Right kidney (tissue), 1 donor: ENCODE results near the gene EFNA2.

Experiments used
- DNase-seq: peaks from one replicate; pipeline ENCODE4 v3.0.0-alpha.2; 2016

Gene EFNA2

DNA sequence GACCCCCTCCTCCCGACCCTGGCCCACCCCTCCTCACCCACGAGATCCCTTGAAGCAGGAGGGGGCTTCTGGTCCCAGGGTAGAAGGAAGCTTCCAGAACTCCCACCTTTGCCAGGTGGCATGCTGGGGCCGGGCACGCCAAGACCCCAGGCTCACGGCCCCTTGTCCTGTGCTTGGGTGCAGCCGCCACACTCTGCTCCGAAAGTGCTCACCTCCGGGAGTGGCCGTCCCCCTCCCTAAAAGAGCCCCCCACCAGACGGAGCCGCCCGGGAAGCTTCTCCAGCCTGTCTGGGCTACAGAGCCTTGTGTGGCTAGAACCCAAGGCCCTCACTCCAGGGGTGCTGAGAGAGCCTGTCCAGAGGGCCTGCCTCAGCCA, 1.8 kb upstream of the EFNA2 start:
- DNase-seq = no peak

DNA sequence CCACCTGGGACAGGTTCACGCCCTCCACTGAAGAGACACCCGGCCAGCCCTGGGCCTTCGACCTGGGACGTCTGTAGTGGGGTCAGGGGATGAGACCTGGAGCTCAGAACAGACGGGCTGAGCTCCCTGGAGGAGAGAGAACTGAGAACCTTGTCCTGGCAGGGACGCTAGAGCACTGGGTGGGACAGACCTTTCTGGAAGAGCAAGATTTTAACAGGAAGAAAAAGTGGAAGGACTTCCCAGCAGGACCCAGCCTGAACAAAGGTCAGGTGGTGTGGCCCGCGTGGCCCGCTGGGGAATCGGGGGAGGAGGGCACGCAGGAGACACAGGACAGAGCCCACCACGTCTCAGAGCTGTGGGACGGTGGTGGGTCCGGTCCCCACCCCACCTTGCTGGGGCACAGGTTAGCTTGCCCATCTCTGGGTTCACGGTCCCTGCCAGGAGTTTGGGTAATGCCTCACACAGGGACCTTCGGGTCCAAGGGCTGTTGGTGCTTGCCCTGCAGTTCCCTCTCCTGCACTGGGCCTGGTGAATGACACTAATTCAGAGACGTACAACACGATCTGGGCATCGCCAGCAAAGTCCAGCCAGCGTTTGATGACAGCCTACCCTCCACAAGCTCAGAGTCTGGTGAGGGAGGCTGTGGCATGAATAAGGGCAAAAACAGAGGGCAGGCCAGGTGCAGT, 1.2 kb upstream of the EFNA2 start:
- no peak for DNase-seq

DNA sequence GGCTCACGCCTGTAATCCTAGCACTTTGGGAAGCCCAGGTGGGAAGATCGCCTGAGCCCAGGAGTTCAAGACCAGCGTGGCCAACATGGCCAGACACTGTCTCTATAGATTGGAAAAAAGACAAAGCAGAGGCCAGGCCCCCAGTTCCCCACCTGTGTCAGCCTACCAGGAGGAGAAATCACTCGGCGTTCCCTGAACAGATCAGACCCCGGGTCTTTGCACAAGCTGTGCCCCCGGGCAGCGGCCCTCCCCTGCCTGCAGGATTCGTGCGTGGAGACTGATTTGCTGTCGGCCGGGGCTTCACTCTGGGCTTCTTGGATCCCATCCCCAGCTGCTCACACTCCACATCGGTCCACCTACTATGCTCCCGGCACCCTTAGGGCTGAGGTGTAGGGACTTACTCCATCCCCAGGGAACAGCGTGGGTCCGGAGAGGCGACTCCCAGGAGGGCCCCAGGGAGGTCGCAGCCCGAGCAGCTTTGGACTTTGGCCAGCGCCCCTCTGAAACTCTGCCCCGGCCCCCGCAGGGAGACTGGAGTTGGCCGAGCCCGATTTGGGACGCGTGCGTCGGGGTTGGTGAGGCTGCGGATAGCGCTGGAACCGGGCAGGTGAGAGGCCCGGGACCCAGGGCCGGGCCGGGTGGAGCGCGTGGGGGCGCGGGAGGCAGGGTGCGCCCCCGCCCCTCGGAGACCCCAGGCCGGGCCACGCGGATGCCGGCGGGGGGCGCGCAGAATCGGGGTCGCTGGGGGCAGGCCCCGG, 515 bp upstream of the EFNA2 start:
- DNase-seq = peak; percentile 56

DNA sequence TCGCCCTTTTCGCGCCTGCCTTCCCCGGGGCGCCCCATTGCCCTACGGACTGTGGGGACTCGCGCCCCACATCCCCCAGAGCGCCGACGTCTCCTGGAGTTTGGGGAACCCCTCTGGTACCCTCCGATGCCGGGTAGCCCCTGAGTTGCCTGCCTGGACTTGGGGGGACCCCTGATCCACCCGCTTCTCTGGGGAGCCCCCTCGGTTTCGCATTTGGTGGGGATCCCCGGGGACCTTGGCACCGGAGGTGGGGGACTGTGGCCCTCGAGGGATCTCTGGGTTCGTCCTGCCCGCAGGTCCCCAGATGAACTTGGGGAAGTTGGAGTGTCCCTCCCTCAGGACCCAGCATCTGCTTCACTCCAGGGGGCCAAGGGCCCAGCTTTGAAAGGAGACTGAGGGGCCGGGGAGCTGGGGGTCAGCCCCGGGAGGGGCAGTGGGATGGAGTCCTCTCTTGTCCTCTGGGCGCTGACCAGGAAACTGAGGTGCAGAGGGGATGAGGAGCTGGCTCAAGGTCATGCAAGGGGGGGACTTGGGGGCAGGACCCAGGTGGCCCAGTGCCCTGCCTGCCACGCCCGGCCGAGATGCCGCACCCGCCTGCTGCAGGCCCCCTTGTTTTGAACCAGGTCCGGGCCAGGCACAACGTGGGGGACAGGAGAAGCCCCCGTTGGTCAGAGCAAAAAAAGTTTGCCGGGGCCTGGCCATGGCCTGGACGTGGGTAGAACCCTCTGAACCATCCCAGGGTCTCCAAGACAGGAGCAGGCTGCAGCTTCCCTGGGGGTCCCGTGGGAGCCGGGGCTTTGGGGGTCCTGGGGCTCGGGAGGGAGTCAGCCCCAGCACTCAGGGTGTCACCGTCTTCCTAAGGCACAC, 1.0 kb downstream of the EFNA2 start:
- no peak for DNase-seq

DNA sequence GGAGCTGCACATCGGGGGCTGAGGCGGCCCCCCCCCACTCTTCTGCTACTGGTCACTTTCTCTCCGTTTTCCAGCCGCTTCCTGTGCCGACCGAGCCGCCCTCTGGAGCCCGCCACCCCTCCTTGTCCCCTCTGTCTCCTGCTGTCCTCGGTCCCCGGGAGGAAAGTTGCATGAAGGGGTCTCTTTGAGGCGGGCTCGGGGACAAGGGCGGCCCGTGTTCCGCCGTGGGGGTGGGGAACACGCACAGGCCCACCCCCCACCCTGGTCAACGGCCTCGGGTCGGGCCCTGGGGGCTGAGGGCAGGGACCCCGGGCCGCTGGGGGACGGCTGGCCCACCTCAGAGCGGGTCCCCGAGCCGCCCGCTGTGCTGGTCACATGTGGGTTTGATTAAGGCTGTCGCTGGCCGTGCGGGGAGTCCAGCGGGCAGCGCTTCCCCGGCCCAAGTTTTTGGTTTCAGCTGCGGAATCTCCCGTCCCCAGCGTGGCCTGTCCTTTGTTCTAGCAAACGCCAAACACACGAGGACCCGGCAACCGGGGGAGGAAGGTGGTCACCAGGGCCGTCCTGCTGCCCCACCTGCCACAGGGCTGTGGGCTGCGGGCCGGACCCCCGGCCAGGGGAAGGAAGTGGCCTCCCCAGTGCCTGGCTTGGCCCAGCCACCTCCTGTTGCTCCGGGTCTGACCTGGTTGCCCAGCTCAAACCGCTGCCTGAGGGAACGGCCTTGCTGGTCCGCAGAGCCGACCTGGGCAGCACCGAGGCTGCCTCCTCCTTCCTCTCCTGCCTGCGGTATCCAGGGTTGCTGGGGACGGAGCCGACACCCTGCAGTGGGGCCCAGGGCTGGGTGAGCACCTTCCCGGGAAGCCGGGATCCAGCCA, 1.9 kb downstream of the EFNA2 start:
- peak; percentile 60 for DNase-seq

DNA sequence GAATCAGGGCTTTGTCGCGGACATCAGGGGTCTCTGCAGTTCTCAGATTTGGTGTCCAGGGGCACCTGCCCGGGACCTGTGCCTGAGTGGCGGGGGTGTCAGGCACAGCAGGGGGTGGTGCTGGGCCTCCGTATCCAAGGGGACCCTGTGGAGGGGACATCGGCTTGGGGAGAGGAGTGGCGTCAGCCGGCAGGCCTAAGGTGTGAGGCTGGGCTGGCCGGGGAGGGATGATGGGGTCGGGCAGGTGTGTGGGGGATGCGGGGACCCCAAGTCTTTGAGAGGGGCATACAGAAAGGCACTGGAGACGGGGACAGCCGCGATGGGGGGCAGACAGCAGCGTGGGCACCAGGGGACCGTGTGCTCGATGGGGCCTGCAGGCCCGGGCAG, 2.5 kb downstream of the EFNA2 start:
- DNase-seq = no peak

DNA sequence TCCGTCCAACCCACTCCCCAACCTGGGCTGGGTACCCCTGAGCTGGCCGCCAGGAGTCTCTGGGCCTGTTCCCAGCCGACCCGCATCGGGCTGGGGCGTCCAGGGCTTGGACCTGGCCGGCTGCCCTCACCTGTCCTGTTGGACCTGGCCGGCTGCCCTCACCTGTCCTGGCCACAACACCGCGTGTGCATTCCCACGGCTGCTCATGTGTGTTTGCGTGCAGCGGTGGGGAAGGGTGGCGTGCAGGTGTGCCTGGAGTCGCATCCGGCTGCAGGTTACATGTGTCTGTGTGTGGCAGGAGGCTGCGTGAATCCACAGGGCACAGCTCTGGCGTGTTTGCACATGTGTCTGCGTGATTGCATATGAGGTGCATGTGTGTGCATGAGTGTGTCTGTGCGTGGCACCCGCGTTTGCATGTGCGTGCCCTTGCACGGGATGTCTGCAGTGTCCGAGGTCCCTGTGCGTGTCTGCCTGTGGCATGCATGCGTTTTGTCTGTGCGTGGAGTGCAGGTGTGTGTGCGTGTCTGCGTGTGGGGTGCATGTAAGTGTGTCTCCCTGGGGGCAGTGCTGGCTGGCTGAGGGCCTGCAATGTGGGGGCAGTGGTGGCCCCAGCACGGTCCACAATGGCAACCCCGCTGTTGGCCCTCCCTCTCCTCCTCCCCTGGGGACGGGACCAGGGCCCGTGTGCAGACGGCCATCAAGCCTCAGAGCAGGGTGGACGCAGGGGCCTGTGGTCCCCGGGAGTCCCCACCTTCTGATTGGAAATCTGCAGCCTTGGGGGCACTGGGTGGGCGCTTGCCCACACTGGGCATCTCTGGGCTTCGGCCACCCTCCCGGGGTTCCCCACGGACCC, 3.4 kb downstream of the EFNA2 start:
- no peak for DNase-seq

DNA sequence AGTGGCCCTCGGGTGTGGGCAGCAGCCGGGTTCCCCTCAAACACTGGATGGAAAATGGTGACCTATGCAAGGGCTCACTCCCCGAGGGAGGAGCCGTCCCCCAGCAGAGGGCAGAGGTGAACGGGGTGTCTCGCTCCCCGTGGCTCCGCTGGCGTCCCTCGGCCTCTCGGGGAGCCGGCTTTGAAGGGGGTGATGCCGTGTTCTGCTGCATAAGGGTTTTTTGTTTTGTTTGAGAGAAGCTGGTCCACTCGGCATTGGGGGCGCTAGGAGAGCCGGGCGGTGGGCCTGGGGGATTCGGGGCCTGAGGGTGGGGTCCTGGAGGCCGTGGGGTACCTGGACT, 4.0 kb downstream of the EFNA2 start:
- DNase-seq = no peak

DNA sequence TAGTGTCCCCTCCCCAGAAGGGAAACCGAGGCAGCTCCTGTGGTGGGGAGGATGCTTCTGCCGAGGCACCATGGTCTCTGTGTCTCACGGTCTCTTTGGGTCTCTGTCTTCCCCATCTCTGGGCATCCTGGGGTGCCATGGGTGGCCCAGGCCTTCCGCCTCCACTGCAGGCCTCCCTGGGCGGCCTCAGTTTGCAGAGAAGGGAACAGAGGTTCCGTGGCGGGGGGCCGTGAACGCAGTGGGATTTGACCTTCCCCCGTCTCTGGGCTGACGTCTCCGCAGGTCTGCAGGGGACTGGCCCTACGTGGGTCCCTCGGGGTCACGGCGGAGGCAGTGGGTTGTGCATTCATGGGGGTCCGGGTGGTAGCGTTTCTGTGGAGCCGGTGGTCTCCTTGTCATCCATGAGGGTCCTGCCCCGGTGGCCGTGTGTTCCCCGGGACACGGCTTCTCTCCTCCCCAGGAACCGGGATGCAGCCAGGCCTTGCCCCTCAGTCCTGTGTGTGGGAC, 4.6 kb downstream of the EFNA2 start:
- DNase-seq = no peak

DNA sequence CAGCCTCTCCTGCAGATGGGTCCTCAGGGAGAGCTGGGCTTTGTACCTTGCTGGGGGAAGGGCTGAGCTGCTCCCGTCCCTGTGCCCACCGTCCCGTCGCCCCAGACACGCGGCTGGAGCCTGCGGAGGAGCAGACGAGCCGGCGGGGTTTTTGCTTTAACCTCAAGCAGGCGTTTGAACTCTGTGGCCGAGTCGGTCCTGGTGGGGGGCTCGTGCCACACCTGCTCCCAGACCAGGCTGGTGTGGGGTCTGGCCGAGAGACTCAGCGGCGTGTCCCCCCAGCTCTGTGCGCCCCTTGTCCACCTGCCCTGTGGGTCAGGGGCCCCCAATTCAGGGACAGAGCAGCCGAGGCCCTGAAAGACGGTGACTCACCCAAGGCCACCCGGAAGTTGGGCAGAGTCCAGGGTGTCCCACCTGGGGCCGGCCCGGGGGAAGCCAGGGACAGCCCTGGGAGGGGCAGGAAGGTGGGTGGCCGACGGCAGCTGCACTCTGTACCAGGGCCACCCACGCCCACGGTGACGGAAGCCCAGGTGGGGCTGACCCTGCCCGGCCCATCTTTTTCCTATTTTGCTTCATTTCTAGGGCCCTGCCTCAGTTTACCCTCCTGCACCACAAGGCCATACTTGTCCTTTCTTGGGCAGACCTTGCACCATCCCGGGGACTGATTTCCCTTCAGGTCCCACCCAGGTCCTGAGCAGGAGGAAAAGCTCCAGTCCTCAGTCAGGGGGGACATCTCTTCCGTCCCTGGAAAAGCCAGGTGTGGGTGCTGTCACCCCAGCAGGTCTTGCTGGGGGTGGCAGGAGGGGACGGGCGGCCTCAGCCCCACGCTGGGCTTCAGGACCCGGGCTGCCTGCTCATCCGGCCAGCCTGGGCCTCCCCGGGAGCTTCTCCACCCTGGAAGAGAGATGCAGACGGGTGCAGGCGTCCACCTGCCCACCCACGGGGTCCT, 5.3 kb downstream of the EFNA2 start:
- DNase-seq = no peak

DNA sequence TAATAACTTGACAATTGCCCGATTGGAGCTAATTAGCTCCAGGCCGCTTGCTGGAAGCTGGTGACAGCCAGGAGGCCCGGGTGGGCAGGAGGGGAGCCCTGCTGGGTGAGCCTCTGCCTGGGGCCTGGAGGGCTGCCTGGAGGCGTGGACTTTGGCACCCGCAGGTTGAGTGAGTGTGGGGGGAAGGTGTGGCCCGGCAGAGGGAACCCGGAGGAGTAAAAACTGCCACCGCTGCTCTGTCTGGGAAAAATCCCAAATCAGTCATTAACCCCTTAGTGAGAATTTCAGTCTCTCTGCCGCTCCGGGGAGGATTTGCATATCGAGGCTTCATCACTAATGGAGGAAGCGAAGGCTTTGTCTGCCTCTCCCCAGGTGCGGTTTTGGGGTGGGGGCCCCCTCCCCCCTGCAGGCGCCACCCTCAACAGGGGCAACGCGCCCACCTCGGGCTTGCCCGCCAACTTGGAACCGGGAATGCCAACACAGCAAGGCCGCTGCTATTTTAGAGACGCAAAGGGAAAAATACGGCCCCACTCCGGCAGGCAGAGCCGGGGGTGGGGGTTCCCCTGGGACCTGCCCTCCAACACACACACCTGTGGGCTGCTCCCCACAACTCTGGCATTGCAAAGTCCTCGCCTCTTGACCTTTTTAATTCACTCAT, 6.2 kb downstream of the EFNA2 start:
- no peak for DNase-seq

DNA sequence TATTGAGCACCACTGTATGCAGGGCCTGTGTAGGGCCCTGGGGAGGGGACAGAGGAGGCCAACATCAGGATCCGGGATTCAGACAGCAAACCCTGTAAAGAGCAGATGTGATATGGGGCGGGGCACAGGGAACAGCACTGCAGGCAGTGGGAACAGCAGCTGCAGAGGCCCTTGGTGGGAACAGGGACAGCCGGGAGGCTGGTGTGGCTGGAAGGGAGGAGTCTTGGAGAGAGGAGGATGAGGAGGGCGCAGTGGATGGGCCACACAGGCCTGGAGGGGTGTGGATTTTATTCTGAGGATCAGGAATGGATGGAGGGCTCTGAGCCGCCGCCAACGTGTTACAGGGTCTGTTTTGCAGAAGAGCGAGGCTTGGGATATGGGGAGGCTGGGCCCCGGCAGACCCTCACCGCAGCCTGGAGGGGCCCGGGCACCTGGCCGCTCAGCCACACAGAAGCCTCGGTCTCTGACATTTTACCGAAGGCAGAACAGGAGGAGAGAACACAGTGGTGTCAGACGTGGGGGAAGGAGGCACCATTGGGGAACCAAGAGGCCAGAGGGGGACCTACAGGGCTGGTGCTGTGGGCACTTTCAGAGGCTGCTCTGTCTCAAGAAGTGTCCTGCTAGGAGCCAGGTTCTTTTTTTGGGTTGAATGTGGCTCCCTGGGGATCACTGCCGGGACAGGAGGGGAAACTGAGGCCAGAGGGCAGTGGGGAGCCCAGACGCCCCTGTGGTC, 6.9 kb downstream of the EFNA2 start:
- no peak for DNase-seq

DNA sequence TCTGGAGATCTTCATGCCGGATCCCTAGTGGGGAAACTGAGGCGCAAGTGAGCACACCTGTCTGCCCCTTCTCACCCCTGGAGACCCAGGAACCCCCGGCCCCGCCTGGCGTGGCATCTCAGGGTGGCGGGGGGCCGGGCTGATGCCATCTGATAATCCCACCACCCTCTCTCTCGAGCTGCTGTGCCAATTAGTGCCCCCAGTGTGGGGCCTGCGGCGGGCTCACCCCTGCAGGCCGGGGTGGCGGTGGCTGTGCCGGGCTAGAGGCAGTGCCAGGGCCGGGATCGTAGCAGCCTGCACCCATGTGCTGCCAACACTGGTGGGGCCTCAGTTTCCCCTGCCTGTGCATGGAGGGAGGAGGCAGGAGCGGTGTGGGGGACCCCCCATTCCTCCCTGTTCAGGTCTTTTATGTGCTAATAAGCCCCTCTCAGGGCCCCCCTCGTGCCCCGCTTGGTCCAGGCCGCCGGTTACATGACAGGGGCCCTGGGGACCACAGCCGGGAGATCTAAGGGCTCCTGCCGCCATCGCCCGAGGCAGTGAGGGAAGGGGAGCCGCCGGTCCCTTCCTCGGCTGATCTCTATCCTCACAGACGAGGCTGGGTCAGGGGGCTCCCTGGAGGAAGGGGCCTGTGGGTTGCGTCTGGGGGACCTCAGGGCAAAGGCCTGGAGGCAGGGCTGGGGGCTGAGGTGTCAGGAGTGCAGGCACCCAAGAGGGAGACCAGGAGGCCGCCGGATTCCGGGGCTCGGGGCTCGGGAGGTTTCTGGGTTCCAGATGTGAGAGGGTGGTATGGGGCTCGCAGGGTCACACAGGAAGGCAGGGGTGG, 8.3 kb downstream of the EFNA2 start:
- no peak for DNase-seq

DNA sequence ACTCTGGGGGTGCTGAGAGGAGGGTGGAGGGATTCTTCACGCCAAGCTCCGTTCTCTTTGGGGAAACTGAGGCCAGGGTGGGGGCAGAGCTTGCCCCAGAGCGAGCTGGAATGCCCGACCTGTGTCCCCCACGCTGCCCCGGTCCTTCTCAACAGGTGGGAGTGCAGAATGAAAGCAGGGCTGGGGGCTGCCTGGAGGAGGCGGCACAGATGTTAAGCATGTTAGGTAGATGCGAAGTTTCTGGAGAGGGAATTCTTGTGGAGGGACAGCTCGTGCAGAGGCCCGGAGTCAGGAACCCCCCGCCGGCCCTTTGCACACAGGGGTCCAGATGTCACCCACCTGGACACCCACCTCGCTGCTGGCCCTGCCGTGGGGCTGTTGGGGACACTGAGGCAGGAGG, 9.0 kb downstream of the EFNA2 start:
- no peak for DNase-seq

DNA sequence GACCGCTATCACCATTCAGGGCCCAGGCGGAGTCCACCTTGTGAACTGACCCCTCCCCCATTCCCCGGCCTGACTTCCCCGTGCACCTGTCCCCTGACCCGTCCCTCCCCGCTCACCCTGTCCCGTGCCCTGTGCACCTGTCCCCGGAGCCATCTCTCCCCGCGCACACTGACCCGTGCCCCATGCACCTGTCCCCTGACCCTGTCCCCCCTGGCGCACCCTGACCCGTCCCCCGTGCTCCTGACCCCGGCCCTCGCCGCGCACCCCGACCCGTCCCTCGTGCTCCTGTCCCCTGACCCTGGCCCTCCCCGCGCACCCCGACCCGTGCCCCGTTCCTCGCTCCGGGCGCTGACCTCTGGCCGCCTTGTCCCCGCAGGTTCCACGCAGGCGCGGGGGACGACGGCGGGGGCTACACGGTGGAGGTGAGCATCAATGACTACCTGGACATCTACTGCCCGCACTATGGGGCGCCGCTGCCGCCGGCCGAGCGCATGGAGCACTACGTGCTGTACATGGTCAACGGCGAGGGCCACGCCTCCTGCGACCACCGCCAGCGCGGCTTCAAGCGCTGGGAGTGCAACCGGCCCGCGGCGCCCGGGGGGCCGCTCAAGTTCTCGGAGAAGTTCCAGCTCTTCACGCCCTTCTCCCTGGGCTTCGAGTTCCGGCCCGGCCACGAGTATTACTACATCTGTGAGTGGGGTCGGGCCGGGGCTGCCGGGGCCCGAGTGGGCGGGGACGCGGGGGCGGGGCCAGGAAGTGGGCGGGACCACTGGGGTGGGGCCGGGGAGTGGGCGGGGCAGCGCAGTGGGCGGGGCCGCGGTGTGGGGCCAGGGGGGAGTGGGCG, 9.7 kb downstream of the EFNA2 start:
- DNase-seq = no peak

DNA sequence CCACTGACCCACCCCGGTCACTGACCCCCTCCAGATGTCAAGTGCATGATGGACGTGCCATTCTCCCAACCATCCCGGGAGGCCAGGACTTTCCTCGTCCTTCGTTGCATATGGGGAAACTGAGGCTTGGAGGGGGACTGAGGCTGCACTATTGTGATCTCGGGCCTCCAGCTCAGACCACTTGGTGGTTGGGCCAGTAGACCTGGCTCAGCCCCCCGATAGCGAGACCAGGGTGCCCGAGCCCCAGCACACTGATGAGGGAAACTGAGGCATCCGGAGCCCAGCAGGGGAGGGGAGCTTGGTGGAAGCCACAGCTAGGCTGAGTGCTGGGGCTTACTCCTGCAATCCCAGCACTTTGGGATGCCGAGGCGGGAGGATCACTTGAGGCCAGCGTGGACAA, 10.4 kb downstream of the EFNA2 start:
- no peak for DNase-seq
